Stimulated activated CD4-positive, alpha-beta T cell treated with anti-CD3 and anti-CD28 coated beads, Interleukin-2, amount 100 ng/mL, for 4 hours (primary cell): ENCODE data around the gene CEP350.

Experiments
- DNase-seq: peaks from one replicate; pipeline ENCODE4 v3.0.0-alpha.2; 2020; ENCODE audit warnings: low read depth

CEP350 gene

GRCh38 chr1:180156631-180157091, 202.1 kb downstream of the CEP350 start:
- DNase-seq: no peak

GRCh38 chr1:180157108-180157507, 202.5 kb downstream of the CEP350 start:
- DNase-seq: no peak

- DNase-seq: no peak
Measured at GRCh38 chr1:180157576-180158057, 203.0 kb downstream of the CEP350 start.

GRCh38 chr1:180158149-180159147, 203.8 kb downstream of the CEP350 start:
- no peak for DNase-seq

GRCh38 chr1:180160357-180160756, 205.7 kb downstream of the CEP350 start:
- no peak for DNase-seq

GRCh38 chr1:180163041-180163440, 208.4 kb downstream of the CEP350 start:
- DNase-seq: no peak
